ENCODE measurements around the gene PDHX. TPM values are rescaled to one million over a fixed set of nuclear protein-coding genes. Genes with fewer than 3 reads are reported as not detected.

The PDHX gene
- total and polyA plus RNA-seq, 2 of the 4 experiments (the other 2 are of a cell fraction): 19.8 to 26.7 TPM

GRCh38 chr11:34907934-34908593 lies 8.4 kb upstream of the PDHX start:
- ATAC-seq (ENCODE audit: low read depth): peak; percentile 54; the same call in 1 of the 2 replicates
- intact Hi-C loops (cut with micrococcal nuclease): no loop called here

More at GRCh38 chr11:34907934-34908593, 8.4 kb upstream of the PDHX start:
- Histone ChIP-seq H3K4ac (ENCODE audit: low read depth, low read length) (no peak overlapping the region), H3K27ac (ENCODE audit: insufficient read depth, low read length) (no peak overlapping the region), H3K18ac (ENCODE audit: low read depth, low read length) (no peak overlapping the region), H2BK5ac (ENCODE audit: low read depth, low read length, poor library complexity, severe bottlenecking) (no peak overlapping the region), H2AK5ac (ENCODE audit: low read depth, low read length) (no peak overlapping the region), H4K5ac (ENCODE audit: low read depth, low read length) (no peak overlapping the region), H3K56ac (ENCODE audit: extremely low read depth, insufficient read depth, low read length) (no peak overlapping the region), H3K9me1 (ENCODE audit: insufficient read depth, low read length) (peaks cover 4% of the 10 kb centered on the region; the same call in 1 of the 2 replicates), H3K9ac (ENCODE audit: low read depth, low read length) (no peak overlapping the region), H4K8ac (ENCODE audit: low read depth in 2 of 2, low read length in 2 of 2) (no peak overlapping the region), H2BK20ac (ENCODE audit: low read depth, low read length) (no peak overlapping the region), H3K79me1 (ENCODE audit: low read depth in 1 of 2, low read length in 2 of 2) (peaks cover 45 to 70% of the 10 kb centered on the region in 2 experiments), H3K23ac (ENCODE audit: low read depth, low read length) (no peak overlapping the region), H3K27me3 (ENCODE audit: control insufficient read depth, insufficient read depth, low read length) (no peaks in the 10 kb centered on the region), H3K4me1 (ENCODE audit: control insufficient read depth, insufficient read depth, low read length) (no peaks in the 10 kb centered on the region), H3K36me3 (ENCODE audit: control insufficient read depth, insufficient read depth, low read length) (peaks cover 4% of the 10 kb centered on the region), H3K4me3 (ENCODE audit: insufficient read depth, low read depth, low read length) (no peak overlapping the region), H4K20me1 (ENCODE audit: insufficient read depth, low read length) (peaks cover 4% of the 10 kb centered on the region; the same call in 1 of the 2 replicates), H3K9me3 (ENCODE audit: control insufficient read depth, insufficient read depth, low read length) (no peaks in the 10 kb centered on the region), H3K4me2 (ENCODE audit: low read depth, low read length) (no peak overlapping the region), H2AFZ (replicated peaks; ENCODE audit: low read length, poor library complexity) (no peak overlapping the region), H3K14ac (replicated peaks; ENCODE audit: low read depth, low read length) (no peak overlapping the region), H2BK15ac (ENCODE audit: low read depth, low read length) (no peak overlapping the region), H2BK120ac (ENCODE audit: low read depth, low read length) (no peak overlapping the region), H4K91ac (ENCODE audit: insufficient read depth, low read depth, low read length) (no peak overlapping the region), H2AK9ac (replicated peaks; ENCODE audit: low read depth, low read length, poor library complexity) (no peak overlapping the region)
- BruUV-seq (replicated peaks): no TSS peak
- no CpG with 5 or more reads among the region's 3 CpGs for WGBS, 2 experiments (ENCODE audit: extremely low coverage in 2 of 2, insufficient read length in 1 of 2)
- CTCF ChIA-PET: no interaction called here
- in situ Hi-C loops (cut with MboI; ENCODE audit: low sequenced_read_pairs) (no loop called here), dilution Hi-C loops (cut with HindIII; ENCODE audit: low sequenced_read_pairs, unreplicated experiment) (no loop called here)
- DNase-seq: no peak
- POLR2A ChIA-PET (ENCODE audit: unreplicated experiment): no interaction called here
- TF ChIP-seq MAFK (IDR thresholded peaks at IDR 0.05; ENCODE audit: low read depth, low read length) (0 out of 2 replicates have a peak, but pooled peaks have one; percentile 1), FOS (IDR thresholded peaks at IDR 0.05; ENCODE audit: low read depth, low read length) (peak; percentile 51), MXI1 (IDR thresholded peaks at IDR 0.05; ENCODE audit: borderline replicate concordance, low read depth, low read length) (no peak)
